GM18867 (cell line): Measurements from ENCODE around the gene C11orf68.
"Not testable (repeated sequence)": the region's sequence is repeated elsewhere in the genome, so short reads cannot be mapped to it uniquely, and the experiment has no call there.

ENCODE experiments used
- ATAC-seq: cut with Tn5 transposase; IDR thresholded peaks from one replicate; pipeline ENCODE4 v1.9.1; 2021; ENCODE audit warnings: mild to moderate bottlenecking, moderate library complexity; ENCODE audit not compliant: unreplicated experiment

Gene C11orf68

GRCh38 chr11:65915821-65916251 is 3.0 kb downstream of the C11orf68 start:
- ATAC-seq, result no peak

GRCh38 chr11:65915101-65915820 is 3.6 kb downstream of the C11orf68 start:
- ATAC-seq, result no peak

DNA sequence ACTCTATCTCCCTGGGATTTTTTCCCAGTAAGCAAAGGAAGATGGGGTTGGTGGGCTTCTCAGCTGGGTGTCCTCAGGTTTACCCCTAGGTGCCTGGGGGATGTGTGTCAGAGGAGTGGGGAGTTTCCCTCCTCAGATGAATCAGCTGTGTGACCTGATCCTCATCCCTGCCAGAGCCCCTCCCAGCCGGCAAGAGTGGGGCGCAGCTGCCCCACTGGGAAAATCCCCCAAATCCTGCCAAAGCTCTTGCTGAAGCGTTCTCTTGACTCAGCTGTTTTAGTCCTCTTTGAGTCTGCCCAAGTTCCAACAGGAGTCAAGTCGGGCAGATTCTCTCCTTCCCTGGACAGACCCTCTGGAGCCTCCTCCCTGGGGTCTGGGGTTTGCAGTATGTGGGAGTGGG is 6.0 kb downstream of the C11orf68 start:
- no peak for ATAC-seq

GRCh38 chr11:65911682-65912568 is 6.9 kb downstream of the C11orf68 start:
- no peak for ATAC-seq

DNA sequence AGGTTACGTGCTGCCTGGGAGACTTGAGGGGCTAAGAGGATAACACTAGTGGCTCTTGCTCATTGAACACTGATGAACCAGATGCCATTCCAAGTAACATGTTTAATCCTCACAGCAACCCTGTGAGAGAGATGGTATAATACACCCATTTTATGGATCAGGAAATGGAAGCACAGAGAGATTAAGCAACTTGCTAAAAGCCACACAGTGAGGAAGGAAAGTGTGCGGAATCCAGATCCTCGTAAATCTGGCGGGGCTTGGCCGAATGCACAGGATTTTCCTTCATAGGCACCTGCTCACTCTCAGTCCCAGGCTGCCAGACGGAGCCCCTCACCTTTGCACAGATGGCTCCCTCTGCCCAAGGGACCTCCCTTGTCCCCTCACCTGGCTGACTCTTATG is 11.0 kb downstream of the C11orf68 start:
- no peak for ATAC-seq

GRCh38 chr11:65906602-65907001 is 12.3 kb downstream of the C11orf68 start:
- ATAC-seq, result no peak

DNA sequence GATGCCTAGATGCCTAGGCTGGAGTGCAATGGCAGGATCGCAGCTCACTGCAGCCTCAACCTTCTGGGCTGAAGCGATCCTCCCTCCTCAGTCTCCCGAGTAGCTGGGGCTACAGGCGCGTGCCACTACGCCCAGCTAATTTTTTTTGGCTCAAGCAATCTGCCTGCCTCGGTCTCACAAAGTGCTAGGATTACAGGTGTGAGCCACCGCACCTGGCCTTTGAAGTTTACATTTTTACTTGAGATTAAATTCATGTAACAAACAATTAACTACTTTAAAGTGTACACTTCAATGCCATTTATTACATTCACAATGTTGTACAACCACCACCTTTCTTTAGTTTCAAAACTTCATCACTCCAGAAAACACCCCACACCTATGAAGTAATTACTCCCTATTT is 15.1 kb downstream of the C11orf68 start:
- no peak for ATAC-seq

- ATAC-seq, result no peak
Observed at GRCh38 chr11:65903068-65903481, 15.8 kb downstream of the C11orf68 start.

- ATAC-seq, result no peak
Observed at GRCh38 chr11:65900899-65901180, 18.0 kb downstream of the C11orf68 start.

- peak; percentile 80 for ATAC-seq
Observed at GRCh38 chr11:65900125-65900898, 18.6 kb downstream of the C11orf68 start, which contains the start of gene FOSL1. Gene FOSL1 (minus strand): TSS chr11:65900388. CDS start chr11:65900339, 49 bp downstream.

GRCh38 chr11:65899356-65900124 is 19.3 kb downstream of the C11orf68 start:
- no peak for ATAC-seq

DNA sequence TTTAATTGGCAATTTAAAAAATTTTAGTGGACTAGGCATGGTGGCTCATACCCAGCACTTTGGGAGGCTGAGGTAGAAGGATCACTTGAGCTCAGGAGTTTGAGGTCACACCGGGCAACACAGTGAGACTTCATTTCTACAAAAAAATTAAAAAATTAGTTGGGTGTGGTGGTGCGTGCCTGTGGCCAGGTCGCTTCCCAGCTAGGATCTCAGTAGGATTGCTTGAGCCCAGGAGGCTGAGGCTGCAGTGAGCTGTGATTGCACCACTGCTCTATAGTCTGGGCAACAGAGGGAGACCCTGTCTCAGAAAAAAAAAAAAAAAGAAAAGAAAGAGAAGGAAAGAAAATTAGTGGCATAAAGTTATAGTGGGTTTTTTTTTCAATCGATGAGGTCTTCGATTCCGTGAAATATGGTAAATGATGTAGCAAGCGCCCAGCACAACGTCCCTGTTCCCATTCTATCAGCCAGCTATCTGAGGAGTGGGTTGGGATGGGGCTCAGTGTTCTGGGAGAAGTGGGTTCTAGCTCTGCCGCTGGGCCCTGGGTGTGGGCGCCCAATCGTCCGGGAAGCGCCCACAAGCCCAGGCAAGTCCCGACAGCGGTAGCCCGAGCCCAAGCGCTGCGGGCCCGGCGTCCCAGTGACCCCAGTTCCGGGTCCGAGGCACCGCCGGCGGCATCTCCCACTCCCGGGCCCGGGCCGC is 20.1 kb downstream of the C11orf68 start:
- ATAC-seq, result no peak

- no peak for ATAC-seq
Observed at GRCh38 chr11:65897020-65897471, 21.8 kb downstream of the C11orf68 start.

DNA sequence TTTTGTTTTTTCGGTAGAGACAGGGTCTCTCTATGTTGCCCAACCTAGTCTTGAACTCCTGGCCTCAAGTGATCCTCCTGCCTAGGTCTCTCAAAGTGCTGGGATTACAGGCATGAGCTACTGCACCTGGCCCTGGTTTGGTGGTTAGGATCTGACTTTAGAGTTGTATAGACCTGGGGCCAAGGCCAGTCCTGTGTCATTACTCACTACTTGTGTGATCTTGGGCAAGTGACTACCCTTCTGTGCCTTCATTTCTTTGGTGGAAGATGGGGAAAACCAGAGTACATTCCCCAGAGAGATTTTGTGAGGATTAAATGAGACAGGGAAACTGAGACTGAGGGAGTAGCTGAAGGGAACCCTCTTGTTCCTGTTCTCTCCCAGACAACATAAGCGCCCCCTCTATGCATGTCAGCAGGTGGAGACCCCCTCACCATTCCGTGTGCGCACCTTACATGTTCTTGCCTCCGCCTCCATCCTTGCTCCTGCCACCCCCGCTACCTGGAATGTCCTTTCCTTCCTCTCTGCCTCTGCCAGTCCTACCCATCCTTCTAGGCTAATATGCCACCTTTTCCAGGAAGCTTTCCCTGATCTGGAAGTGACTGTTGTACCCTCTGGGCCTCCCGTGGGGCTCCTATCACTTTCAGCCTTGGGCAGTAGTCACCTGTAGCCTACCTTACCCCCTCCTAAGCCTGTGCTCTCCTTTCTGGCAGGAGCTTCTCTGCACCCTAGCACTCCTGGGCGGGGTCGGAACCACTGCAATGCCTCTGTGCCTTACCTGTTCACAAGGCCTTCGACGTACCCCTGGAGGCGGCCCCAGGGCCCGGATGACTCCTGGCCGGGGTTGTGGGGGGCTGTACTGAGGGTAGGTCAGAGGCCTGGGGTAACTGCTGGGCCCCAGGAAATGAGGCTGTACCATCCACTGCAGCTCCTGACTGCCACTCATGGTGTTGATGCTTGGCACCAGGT is 22.5 kb downstream of the C11orf68 start:
- ATAC-seq, result no peak

DNA sequence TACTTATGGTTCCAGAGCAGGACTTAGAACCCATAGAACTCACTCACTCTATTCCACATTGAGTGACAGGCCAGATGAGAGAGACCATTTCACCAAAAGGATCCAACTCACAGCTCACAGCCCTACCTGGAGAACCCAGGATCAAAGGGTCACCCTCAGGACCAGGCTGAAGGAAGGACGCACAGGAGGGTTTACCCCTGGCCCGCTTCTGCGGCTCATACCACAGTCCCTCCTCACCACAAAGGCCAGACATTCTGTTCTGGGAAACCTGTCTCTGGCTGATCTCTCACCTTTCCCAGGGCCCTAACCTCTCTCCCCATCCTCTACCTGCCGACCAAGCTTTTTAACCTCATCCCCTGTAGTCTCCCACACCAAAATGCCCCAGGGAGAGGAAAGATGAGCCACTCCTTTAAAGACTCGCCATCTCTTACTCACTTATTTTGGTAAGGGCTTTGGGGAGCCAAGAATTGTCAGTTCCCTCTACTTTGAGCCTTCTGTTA is 23.3 kb downstream of the C11orf68 start:
- ATAC-seq, result no peak

GRCh38 chr11:65894034-65894591 is 24.7 kb downstream of the C11orf68 start:
- ATAC-seq, result no peak

DNA sequence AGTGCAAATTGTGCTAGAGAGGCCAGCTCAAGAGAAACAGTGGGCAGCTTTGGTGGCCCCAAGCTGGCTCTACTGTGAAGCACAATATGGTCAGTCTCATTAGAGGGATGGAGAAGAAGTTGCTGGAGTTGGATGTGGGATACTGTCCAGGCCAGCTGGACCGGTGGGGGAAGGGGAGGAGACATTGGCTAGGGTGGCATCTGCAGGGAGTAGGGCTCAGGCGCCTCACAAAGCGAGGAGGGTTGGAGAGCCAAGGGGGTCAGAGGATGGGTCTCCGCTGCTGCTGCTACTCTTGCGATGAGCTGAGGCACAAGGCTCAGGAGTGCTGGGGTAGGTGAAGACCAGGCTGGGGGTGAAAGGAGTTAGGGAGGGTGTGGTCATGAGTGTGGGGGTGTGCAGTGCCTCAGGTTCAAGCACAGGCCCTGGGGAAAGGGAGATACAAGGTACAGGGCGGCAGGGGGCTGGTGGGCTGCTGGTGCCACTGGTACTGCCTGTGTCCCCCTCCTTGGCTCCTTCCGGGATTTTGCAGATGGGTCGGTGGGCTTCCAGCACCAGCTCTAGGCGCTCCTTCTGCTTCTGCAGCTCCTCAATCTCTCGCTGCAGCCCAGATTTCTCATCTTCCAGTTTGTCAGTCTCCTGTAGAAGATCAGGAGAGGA is 26.1 kb downstream of the C11orf68 start:
- ATAC-seq, result no peak

DNA sequence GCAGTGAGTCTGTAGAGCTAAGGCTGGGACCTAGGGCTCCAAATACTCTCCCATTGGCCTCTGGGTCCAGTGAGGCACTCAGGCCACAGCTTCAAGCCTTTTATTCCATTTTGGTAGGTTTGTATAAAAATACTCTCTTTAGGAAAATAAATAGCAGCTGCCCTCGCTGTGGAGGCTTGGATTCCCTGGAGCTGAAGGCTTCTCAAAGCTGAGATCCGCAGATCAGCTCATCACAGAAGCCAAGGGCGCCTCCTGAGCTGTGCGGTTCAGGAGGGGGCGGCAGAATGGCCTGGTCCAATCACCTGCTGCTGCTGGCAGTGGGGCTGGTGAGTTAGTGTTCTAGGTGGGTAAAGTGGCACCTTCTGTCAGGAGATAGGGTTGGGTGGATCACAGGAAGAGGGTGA is 26.7 kb downstream of the C11orf68 start:
- not testable (repeated sequence) for ATAC-seq
